Measurements from ENCODE around the gene CAB39L.

GRCh38 chr13:49310251-49310650 lies 133.6 kb downstream of the CAB39L start:
- TF ChIP-seq POLR2A (IDR thresholded peaks at IDR 0.05), result no peak
- no peak for TF ChIP-seq CTCF (IDR thresholded peaks at IDR 0.05)
